ENCODE data around the gene FAM20C.

The FAM20C gene

GRCh38 chr7:211033-211714 lies 18.8 kb downstream of the FAM20C start:
- DNase-seq, result no peak

- DNase-seq, result no peak
Measured at GRCh38 chr7:211715-212058, 19.3 kb downstream of the FAM20C start.

DNA sequence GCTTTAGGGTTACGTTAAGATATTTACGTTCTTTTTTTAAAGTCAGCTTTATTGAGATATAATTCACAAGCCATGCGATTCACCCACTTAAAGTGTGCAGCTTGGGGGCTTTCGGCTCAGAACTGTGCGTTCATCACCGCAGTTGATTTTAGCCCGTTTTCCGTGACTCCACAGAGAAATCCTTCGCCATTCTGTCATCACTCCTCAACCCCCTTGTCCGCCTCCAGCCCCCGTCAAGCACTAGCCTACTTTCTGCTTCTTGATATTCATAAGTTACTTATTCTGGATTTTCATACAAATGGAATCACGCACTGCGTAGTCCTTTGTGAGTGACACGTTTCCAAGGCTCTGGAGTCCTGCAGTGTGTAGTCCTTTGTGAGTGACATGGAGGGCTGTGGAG lies 20.4 kb downstream of the FAM20C start:
- DNase-seq, result no peak

DNA sequence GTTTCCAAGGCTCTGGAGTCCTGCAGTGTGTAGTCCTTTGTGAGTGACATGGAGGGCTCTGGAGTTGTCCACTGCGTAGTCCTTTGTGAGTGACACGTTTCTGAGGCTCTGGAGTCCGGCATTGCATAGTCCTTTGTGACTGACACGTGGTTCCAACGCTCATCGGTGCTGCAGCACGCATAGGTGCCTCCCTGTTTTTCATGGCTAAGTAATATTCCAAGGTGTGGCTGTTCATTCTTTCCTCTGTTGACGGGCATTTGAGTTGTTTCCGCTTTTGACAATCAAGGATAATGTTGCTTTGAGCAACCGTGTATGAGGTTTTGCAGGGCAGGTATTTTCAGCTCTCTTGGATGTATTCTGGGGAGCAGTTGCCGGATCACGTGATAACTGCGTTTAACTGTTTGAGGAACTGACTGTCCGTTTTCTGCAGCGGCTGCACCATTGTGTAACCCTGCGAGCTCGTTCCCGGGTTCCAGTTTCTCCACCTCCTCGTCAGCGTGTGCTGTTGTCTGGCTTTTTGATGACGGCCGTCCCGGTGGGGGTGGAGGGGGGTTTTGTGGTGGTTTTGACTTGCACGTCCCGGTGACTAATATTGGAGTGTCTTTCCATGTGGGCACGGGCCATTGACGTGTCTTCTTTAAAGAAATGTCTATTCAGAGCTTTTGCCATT lies 21.1 kb downstream of the FAM20C start:
- DNase-seq, result no peak

DNA sequence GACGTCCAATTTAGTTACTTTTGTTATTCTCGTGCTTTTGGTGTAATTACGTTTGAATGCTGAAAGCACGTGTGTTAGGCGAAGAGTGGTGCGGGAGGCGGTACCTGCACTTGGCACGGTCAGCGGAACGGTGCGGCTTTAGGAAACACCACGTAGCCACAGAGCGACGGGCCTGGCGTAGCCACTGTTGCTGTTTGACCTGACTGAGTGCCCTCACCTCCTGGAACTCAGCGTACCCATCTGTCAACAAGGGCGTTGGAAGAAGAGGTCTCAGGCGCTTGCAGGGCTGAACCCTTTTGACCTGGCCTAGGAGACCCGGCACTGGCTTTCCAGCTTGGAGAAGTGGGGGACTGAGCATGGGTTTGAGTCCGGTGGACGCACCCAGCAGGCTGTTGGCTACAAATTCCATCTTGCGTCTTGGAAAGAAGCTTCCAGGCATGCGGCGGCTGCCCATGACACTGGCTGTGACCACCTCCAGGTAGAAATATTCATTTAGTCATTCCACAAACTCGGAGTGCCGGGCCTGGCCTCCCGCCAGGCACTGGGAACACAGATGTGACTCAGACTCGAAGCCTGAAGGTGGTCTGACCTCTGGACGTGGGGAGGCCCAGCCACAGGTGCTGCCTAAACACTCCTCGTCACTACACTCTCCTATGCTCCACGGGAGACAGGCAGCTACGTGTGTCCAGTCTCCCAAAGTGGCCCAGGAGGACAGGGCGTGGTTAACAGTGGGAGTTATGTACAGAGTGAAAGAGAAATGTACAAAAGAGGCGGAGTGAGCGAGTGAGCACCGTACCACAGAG lies 22.2 kb downstream of the FAM20C start:
- DNase-seq, result no peak

DNA sequence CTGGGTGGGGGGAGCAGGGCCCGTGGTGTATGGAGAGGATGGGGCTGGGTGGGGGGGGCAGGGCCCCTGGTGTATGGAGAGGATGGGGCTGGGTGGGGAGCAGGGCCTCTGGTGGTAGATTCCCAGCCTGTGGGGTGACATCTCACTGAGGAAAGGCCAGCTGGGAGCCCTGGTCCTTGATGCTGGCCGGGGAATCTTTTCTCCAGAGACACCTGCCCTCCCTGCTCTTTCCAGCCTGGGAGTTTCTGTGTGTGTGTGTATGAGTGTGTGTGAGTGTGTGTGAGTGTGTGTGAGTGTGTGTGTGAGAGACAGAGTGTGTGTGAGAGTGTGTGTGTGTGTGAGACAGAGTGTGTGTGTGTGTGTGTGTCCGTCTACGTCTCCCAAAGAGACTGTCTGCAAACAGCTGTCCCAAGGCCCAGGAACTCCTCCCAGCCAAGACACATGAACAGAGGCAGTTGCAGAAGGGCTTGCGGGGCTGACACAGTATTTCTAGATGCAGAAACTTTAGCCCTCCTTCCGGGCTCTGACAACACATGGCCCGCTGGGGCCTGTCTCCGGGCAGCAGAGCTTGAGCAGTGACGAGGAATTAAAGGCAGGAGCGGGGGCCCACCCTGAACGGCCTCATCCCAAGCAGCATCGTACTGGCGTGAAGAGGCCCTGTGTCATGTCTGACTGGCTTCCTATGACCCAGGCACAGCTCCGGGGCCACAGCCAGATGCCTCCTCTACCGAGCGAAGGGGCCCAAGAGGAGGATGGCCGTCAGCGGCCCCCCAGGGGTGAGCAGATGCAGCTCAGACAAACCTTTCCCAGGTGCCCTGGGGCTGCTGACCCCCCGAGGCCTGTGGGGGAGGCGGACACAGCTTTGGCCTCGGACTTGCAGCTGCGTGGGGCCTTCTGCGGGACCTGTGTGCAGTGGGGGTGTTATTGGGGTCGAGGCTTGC lies 24.3 kb downstream of the FAM20C start:
- DNase-seq, result no peak

- DNase-seq, result no peak
Measured at GRCh38 chr7:217781-218180, 25.4 kb downstream of the FAM20C start.

GRCh38 chr7:218316-218715 lies 25.9 kb downstream of the FAM20C start:
- no peak for DNase-seq

DNA sequence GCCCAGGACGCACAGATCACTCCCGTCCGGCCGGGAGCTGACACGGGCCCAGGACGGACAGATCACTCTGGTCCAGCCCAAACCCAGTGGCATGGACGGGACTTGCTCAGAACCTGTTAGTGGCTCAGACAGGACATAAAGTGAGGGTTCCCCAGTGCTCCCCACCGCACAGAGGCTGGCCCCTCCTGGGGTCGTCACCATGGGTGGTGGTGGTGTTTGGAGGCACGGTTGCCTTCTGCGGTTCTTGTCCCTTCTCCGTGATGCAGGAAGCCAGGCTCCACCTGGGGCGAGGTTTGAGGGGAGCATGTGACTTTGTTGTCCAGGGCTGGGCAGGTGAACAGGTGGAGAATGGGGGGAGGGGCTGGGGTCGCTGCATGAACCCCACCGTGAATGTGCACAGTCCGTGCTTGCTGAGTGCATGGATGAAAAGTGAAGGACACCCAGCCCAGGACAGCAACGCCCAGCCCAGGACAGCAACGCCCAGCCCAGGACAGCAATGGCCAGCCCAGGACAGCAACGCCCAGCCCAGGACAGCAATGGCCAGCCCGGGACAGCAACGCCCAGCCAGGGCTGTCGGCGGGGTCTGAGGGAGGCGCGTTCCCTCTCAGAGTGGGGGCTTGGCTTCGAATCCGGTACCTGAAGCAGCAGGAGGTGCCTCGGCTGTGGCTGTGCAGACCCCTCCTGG lies 26.7 kb downstream of the FAM20C start:
- no peak for DNase-seq

DNA sequence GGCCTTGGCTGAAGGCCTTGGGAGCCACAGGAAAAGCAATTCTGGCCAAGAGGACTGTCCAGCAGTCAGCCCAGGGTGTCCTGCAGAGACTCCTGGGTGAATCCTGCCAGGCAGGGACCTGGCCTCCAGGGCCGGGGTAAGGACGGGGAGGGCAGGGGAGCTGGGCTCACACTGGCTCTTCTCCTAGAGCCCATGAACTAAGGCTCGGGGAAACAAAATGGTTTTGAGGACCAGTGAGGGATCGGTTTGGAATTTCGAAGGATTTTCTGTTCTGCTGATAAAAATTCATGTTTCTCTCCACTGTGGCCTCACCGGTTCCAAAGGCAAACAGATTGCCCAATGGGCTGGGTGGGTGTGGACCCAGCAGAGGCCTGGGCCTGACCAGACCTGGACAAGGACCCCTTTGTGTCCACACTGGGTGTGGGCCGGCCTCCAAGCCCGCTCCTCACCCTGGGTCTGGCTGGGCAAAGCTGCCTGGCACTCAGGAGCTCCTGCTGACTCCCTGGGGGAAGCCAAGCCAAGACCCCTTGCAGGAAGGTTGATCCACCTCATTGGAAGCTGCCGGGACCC lies 27.3 kb downstream of the FAM20C start:
- no peak for DNase-seq

- DNase-seq, result no peak
Measured at GRCh38 chr7:220151-220841, 27.9 kb downstream of the FAM20C start.

DNA sequence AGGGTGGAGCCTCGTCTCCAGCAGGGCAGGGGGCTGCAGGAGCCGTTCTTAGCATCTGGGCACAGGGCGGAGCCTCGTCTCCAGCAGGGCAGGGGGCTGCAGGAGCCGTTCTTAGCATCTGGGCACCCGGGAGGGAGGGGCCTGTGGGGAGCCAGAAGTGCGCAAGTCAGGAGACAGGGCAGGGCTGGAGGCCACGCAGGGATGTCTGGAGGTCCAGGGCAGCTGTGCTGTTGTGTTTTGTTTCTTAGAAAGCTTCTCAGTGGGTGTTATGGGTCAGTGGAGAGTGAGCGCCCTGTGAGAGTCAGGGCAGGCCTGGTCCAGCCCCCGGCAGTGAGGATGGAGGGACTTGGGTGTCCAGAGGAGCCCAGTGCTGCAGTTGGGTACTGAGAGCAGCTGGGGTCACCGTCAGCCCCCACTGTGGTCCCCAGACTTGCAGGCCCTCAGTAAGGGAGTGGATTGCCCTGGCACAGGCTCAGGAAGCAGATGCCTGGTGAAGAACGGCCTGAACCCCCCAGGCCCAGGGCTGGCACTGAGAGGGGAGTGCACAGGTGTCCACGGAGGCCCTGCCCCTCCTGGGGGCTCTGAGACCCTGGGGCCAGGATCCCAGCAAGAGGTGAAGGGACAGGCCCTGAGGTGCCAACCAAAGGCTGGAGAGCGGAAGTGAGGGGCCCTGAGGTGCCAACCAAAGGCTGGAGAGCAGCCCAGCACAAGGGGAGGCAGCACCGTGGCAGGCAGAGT lies 29.8 kb downstream of the FAM20C start:
- DNase-seq, result no peak

DNA sequence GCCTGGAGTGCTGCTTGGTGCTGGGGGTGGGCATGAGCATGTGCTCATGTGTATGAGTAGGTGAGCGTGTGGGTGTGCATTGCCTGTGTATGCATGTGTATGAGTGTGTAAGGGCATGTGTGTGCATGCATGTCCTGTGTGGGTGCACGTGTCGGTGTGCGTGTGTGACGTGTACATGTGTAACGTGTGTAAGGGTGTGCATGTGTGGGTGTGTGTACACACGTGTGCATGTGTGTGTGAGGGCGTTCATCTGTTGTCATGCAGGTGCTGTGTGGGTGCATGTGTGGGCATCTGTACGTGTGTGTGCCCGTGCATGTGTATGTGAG lies 30.3 kb downstream of the FAM20C start:
- no peak for DNase-seq

DNA sequence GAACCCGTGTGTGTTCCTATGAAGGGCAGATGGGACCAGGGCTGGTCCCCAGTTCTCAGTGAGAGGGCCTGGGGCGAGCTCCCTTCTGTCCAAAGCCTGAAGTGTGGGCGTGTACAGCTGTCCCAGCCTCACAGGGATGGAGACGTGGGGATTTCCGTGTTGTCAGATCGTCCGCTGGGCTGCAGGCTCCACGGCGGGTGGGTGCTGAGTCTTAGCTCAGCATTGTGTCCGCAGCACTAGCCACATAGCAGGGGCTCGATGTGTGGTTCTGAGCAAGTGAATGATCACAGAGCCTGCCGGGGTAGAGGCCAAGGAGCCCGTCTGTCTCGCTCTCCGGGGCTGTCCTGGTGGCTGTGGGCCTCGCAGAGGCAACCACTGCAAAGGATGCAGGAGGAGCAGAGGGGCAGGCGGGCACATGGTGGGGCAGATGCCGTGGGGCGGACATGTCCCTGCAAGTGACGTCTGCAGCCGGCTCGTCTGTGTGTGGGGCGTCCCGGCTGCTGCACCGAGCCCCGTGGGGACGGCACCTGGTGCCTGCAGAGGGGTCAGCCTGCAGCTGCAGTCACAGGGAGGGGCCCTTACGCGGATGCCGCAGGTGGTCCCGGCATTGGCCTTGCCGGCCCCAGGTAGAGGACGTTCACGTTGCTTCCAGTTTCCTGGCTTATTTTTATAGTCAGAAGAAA lies 30.9 kb downstream of the FAM20C start:
- no peak for DNase-seq

GRCh38 chr7:223861-224260 lies 31.5 kb downstream of the FAM20C start:
- DNase-seq, result no peak

DNA sequence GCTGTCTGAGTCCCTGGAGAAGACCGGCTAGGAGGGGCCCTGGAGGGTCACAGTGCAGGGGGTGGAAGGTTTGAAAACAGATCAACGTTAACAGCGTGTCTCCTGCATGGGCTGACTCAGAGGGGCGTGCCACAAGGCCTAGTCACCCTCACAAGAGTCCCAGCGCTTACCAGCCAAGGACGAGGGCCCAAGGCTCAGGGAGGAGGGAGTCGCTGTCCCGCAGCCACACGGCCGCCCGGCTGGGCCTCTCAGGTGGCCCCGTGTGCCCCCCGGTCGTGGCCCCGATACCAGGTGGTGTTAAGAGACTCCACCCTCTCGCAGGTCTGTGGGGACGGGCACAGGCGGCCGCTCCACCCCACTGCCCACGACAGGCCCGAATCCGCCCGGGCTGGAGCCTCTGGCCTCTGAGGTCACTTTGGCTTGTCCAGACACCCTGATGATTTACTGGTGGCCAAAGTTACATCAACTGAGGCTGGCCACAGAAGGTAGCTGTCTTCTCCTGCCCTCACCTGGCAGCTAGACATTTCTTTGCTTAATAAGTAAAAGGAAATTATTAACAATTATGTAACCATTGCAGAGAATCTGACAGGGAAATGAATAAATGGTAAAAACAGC lies 34.0 kb downstream of the FAM20C start:
- no peak for DNase-seq

DNA sequence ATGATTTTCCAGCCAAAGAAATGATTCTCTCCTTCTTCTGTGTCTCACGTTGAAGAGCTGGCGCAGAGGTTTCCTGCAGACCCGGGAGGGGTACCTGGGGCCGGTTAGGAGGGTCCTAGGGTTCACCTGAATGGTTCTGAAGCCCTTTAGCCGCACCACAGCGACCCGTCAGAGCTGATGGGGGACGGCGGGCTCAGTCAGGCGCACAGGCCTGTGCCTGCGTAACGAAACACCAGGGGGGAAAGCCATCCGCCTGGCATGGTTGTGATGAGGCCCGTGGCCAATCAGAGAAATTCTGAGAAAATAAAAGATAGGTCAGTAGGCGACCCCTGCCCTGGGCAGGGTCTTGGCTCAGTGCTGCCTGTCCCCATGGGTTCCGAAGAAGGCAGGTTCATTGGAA lies 35.6 kb downstream of the FAM20C start:
- DNase-seq, result no peak

DNA sequence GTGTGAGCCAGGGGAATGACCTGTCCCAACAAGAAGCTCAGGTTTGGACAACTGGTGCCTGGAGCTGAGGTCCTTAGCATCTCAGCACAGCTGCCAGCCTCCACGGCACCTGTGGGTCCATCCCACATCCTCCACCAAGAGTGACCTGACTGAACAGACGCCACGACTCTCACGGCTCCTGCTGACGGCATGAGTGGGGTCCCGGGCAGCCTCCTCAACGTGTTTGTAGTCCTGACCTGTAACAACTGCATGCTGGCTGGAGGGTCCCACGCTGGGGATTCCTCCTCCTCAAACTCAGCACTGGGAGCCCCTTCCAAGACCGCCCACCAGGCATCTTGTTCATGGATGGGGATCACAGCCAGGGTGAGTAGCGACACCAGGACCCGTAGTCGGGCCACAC lies 36.2 kb downstream of the FAM20C start:
- no peak for DNase-seq

DNA sequence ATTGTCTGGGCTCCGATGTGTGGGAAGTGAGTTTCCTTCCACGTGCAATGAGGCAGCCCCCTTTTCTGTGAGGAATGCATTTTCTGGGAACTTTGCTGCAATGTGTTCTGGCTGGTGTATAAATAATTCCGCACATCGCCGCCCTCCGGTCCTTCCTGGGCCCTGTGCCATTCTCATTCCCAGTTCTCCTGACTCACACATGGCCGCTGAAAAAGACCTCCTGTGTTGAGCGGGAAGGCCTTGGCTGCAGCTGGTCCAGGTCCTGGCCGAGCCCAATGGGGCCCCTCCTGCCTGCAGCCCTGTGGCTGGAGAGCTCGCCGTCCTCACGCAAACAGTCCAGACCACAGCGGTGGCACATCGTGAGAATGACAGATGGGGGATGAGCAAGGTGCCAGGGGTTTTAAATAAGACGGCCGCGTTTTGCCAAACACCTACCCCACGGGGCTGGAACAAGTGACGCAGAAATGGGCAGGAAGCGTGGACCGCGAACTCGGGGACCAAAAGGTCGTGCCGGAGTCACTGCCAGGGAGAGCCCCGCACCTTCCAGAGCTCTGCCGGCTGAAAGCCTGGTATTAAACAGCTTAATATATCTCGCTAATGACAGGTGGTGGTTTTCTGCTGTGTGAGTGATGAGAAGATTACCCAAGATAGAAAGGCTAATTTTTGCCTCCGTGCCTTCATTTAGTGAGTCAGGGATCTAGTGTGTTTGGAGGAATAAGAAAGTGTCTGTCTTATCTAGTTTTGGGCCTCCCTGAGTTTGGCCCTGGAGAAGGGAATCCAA lies 37.0 kb downstream of the FAM20C start:
- DNase-seq, result no peak
